ENCODE results near the gene RFLNA.

Gene RFLNA

DNA sequence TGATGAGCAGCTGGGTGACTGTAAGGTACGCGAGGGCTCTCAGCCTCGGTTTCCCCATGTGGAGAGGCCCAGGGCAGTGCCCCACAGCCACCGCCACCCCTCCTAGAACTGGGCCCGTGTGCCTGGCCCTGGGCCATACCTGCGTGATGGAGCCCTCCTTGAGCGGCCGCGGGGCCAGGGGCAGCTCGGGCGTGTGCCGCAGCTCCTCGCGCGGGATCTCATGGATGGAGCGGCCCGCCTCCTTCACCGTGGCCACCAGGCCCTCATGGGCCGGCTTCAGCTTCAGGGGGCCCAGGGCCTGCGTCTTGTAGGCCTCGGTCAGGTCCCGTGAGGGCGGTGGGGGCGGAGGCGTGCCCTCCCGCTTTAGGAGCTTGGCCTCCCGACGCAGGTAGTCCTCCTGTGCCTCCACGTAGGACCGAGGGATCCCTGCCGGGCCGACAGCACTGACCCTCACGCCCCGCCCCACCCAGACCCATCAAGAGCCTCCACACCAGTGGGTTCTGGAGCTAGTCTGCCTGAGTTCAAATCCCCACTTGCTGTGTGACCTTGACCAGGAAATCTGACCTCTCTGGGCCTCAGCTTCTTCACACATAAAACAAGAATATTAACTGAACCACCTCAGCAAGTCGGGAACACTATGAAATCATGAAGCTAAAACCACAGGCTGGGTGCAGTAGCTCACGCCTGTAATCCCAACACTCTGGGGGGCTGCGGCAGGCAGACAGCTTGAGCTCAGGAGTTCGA is 51.7 kb downstream of the RFLNA start:
- Histone ChIP-seq H3K9me3 (ENCODE audit: low read length) (no peaks in the 10 kb centered on the region), H3K4me1 (ENCODE audit: insufficient read depth, low read length) (no peaks in the 10 kb centered on the region), H3K27me3 (ENCODE audit: insufficient read depth, low read length) (no peaks in the 10 kb centered on the region), H2AFZ (ENCODE audit: low read depth, low read length) (no peak overlapping the region), H3K4me3 (ENCODE audit: low read length) (no peak overlapping the region), H3K36me3 (ENCODE audit: insufficient read depth, low read length) (peaks cover 70% of the 10 kb centered on the region)

DNA sequence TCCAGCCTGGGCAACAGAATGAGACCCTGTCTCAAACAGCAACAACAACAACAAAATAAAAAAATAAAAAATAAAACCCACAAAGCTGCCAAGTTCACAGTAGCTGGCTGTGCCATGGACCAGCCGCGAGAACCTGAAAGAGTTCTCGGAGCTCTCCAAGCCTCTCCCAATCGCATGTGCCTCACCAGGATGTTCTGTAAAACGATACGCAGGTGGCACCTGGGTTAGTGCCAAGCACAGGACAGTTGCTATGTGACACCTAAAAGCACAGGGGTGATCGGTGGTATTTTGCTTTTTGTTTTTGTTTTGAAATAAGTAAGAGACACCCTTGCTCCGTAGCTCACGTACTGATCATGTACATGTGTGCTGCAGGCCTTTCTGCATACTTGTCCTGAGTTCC is 52.4 kb downstream of the RFLNA start:
- no peaks in the 10 kb centered on the region for H3K9me3 ChIP-seq (ENCODE audit: low read length)
- no peak overlapping the region for H2AFZ ChIP-seq (ENCODE audit: low read depth, low read length)
- H3K4me1 ChIP-seq (ENCODE audit: insufficient read depth, low read length), result no peaks in the 10 kb centered on the region
- H3K36me3 ChIP-seq (ENCODE audit: insufficient read depth, low read length), result peaks cover 64% of the 10 kb centered on the region
- no peaks in the 10 kb centered on the region for H3K27me3 ChIP-seq (ENCODE audit: insufficient read depth, low read length)
- H3K4me3 ChIP-seq (ENCODE audit: low read length), result no peak overlapping the region

GRCh38 chr12:124347805-124348658 is 53.1 kb downstream of the RFLNA start:
- H3K4me3 ChIP-seq (ENCODE audit: low read length), result no peak overlapping the region
- H3K4me1 ChIP-seq (ENCODE audit: insufficient read depth, low read length), result no peaks in the 10 kb centered on the region
- no peak overlapping the region for H2AFZ ChIP-seq (ENCODE audit: low read depth, low read length)
- H3K36me3 ChIP-seq (ENCODE audit: insufficient read depth, low read length), result peaks cover 61% of the 10 kb centered on the region
- H3K27me3 ChIP-seq (ENCODE audit: insufficient read depth, low read length), result no peaks in the 10 kb centered on the region
- H3K9me3 ChIP-seq (ENCODE audit: low read length), result no peaks in the 10 kb centered on the region

GRCh38 chr12:124348659-124349380 is 53.9 kb downstream of the RFLNA start:
- H3K27me3 ChIP-seq (ENCODE audit: insufficient read depth, low read length), result no peaks in the 10 kb centered on the region
- no peak overlapping the region for H3K4me3 ChIP-seq (ENCODE audit: low read length)
- H3K36me3 ChIP-seq (ENCODE audit: insufficient read depth, low read length), result peaks cover 60% of the 10 kb centered on the region
- H2AFZ ChIP-seq (ENCODE audit: low read depth, low read length), result no peak overlapping the region
- H3K4me1 ChIP-seq (ENCODE audit: insufficient read depth, low read length), result no peaks in the 10 kb centered on the region
- H3K9me3 ChIP-seq (ENCODE audit: low read length), result no peaks in the 10 kb centered on the region

GRCh38 chr12:124350491-124350890 is 55.6 kb downstream of the RFLNA start:
- no peaks in the 10 kb centered on the region for H3K9me3 ChIP-seq (ENCODE audit: low read length)
- no peak overlapping the region for H3K4me3 ChIP-seq (ENCODE audit: low read length)
- no peaks in the 10 kb centered on the region for H3K27me3 ChIP-seq (ENCODE audit: insufficient read depth, low read length)
- peaks cover 54% of the 10 kb centered on the region for H3K36me3 ChIP-seq (ENCODE audit: insufficient read depth, low read length)
- H3K4me1 ChIP-seq (ENCODE audit: insufficient read depth, low read length), result no peaks in the 10 kb centered on the region
- H2AFZ ChIP-seq (ENCODE audit: low read depth, low read length), result no peak overlapping the region

DNA sequence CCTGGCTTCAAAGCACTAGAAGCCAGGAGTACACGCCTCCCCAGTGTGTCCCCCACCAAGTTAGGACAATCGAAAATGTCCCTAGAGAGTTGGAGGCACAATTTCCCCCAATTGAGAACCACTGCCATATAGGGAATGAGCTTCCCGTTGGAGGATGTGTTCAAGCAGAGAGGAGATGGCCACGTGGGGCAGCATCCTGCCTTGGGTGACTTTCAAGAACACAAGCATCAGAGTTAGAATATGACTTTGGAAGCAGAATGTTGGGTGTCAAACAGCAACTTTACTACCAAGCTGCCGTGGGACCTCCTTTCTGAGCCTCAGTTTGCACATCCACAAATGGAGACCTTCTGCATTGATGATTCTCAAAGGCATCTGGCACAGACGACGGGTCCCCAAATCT is 56.5 kb downstream of the RFLNA start:
- Histone ChIP-seq H3K9me3 (ENCODE audit: low read length) (no peaks in the 10 kb centered on the region), H3K27me3 (ENCODE audit: insufficient read depth, low read length) (no peaks in the 10 kb centered on the region), H3K36me3 (ENCODE audit: insufficient read depth, low read length) (peaks cover 45% of the 10 kb centered on the region), H2AFZ (ENCODE audit: low read depth, low read length) (no peak overlapping the region), H3K4me3 (ENCODE audit: low read length) (no peak overlapping the region), H3K4me1 (ENCODE audit: insufficient read depth, low read length) (no peaks in the 10 kb centered on the region)

DNA sequence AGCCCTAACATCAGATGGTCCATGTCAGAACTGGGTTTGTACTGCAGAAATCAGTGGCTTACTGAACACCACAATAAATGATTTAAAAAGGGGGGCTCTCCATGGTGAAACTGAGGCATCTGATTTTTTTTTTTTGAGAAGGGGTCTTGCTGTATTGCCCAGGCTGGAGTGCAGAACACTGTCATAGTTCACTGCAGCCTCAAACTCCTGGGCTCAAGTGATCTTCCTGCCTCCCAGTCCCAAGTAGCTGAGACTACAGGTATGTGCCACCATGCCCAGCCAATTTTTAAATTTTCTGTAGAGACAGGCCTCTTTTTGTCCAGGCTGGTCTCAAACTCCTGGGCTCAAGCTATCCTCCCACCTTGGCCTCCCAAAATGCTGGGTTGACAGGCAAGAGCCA is 57.4 kb downstream of the RFLNA start:
- Histone ChIP-seq H3K36me3 (ENCODE audit: insufficient read depth, low read length) (peaks cover 42% of the 10 kb centered on the region), H3K27me3 (ENCODE audit: insufficient read depth, low read length) (no peaks in the 10 kb centered on the region), H2AFZ (ENCODE audit: low read depth, low read length) (no peak overlapping the region), H3K9me3 (ENCODE audit: low read length) (no peaks in the 10 kb centered on the region), H3K4me3 (ENCODE audit: low read length) (no peak overlapping the region), H3K4me1 (ENCODE audit: insufficient read depth, low read length) (no peaks in the 10 kb centered on the region)

DNA sequence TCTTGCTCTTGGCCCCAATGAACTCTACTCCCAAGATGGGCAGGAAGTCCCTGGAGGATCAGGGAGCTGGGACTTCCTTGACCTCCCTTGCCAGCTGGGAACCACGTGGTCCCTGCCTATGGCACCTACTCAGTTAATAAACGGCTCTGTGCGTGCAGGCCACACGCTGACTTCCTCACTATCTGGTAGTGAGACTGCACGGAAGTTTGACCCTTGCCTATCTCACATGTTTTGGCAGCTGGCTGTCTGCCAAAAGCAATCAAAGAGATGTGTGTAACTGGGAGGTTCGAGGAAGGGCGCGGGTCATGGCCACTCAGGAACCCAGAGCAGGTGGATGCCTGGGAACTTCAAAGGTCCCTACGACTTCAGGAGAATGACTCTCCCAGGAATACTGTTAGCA is 57.9 kb downstream of the RFLNA start:
- H3K9me3 ChIP-seq (ENCODE audit: low read length), result no peaks in the 10 kb centered on the region
- no peaks in the 10 kb centered on the region for H3K27me3 ChIP-seq (ENCODE audit: insufficient read depth, low read length)
- H3K36me3 ChIP-seq (ENCODE audit: insufficient read depth, low read length), result peaks cover 37% of the 10 kb centered on the region
- H2AFZ ChIP-seq (ENCODE audit: low read depth, low read length), result no peak overlapping the region
- H3K4me3 ChIP-seq (ENCODE audit: low read length), result no peak overlapping the region
- H3K4me1 ChIP-seq (ENCODE audit: insufficient read depth, low read length), result no peaks in the 10 kb centered on the region

GRCh38 chr12:124354400-124354799 is 59.5 kb downstream of the RFLNA start:
- Histone ChIP-seq H3K9me3 (ENCODE audit: low read length) (no peaks in the 10 kb centered on the region), H3K27me3 (ENCODE audit: insufficient read depth, low read length) (no peaks in the 10 kb centered on the region), H3K36me3 (ENCODE audit: insufficient read depth, low read length) (peaks cover 40% of the 10 kb centered on the region), H3K4me1 (ENCODE audit: insufficient read depth, low read length) (no peaks in the 10 kb centered on the region), H3K4me3 (ENCODE audit: low read length) (no peak overlapping the region), H2AFZ (ENCODE audit: low read depth, low read length) (no peak overlapping the region)

GRCh38 chr12:124356221-124356620 is 61.3 kb downstream of the RFLNA start:
- peaks cover 35% of the 10 kb centered on the region for H3K36me3 ChIP-seq (ENCODE audit: insufficient read depth, low read length)

DNA sequence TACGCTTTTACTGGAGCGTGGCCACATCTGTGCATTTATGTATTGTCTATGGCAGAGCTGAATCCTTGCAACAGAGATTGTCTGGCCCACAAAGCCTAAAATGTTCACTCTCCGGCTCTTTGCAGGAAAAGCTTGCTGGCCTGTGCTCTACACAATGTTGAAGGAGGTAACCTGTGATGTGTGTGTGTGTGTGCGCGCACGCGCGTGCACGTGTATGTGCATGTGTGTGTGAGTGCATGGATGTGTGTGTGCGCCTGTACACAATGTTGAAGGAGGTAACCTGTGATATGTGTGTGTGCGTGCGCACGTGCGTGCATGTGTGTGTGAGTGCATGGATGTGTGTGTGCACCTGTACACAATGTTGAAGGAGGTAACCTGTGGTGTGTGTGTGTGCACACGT is 62.7 kb downstream of the RFLNA start:
- Histone ChIP-seq H3K9me3 (ENCODE audit: low read length) (no peaks in the 10 kb centered on the region), H3K4me3 (ENCODE audit: low read length) (no peak overlapping the region), H2AFZ (ENCODE audit: low read depth, low read length) (no peak overlapping the region), H3K27me3 (ENCODE audit: insufficient read depth, low read length) (no peaks in the 10 kb centered on the region), H3K36me3 (ENCODE audit: insufficient read depth, low read length) (peaks cover 44% of the 10 kb centered on the region), H3K4me1 (ENCODE audit: insufficient read depth, low read length) (no peaks in the 10 kb centered on the region)

More at GRCh38 chr12:124356221-124356620, 61.3 kb downstream of the RFLNA start:
- Histone ChIP-seq H3K9me3 (ENCODE audit: low read length) (no peaks in the 10 kb centered on the region), H3K4me1 (ENCODE audit: insufficient read depth, low read length) (no peaks in the 10 kb centered on the region), H2AFZ (ENCODE audit: low read depth, low read length) (no peak overlapping the region), H3K4me3 (ENCODE audit: low read length) (no peak overlapping the region), H3K27me3 (ENCODE audit: insufficient read depth, low read length) (no peaks in the 10 kb centered on the region)

GRCh38 chr12:124358572-124358971 is 63.7 kb downstream of the RFLNA start:
- Histone ChIP-seq H3K4me1 (ENCODE audit: insufficient read depth, low read length) (no peaks in the 10 kb centered on the region), H3K4me3 (ENCODE audit: low read length) (no peak overlapping the region), H2AFZ (ENCODE audit: low read depth, low read length) (no peak overlapping the region), H3K9me3 (ENCODE audit: low read length) (no peaks in the 10 kb centered on the region), H3K36me3 (ENCODE audit: insufficient read depth, low read length) (peaks cover 37% of the 10 kb centered on the region), H3K27me3 (ENCODE audit: insufficient read depth, low read length) (no peaks in the 10 kb centered on the region)

Measured in neuron (in vitro differentiated cells).